Prostate gland (tissue), 2 donors: ENCODE measurements around the gene INO80D. TPM values are rescaled to one million over a fixed set of nuclear protein-coding genes. Genes with fewer than 3 reads are reported as not detected.

Experiments used
- DNase-seq: peaks from one replicate; pipeline ENCODE4 v3.0.0-alpha.2; 2019; ENCODE audit warnings: low spot score
- H3K27ac ChIP-seq, 2 donors: fragments of 200-600 bp; sonication (generic); 2 replicates each; pipeline ENCODE4 v1.5.1; 2017 to 2019
- H3K27me3 ChIP-seq: fragments of 200-600 bp; sonication (generic); replicated peaks from 2 replicates; pipeline ENCODE4 v1.5.1; 2019; ENCODE audit not compliant: insufficient read depth
- H3K36me3 ChIP-seq, 2 donors: fragments of 200-600 bp; sonication (generic); 1 replicate in 1 of 2; 2 replicates in 1 of 2; pipeline versions ENCODE4 v1.5.1 to v1.8.1; 2017 to 2019
- H3K4me1 ChIP-seq: fragments of 200-600 bp; sonication (generic); replicated peaks from 2 replicates; pipeline ENCODE4 v1.5.1; 2019
- H3K4me3 ChIP-seq, 2 donors: fragments of 200-600 bp; sonication (generic); 2 replicates each; pipeline ENCODE4 v1.5.1; 2017 to 2019
- H3K9me3 ChIP-seq: fragments of 200-600 bp; sonication (generic); 2 replicates; pipeline ENCODE4 v1.5.1; 2017
- CTCF ChIP-seq, 4 experiments: fragments of 200-600 bp in 2 of 4; fragments of 450-650 bp in 2 of 4; sonication (generic) in 2 of 4; IDR thresholded peaks; 1 replicate in 3 of 4; 2 replicates in 1 of 4; pipeline ENCODE4 v1.5.1; 2016 to 2019; ENCODE audit warnings: antibody characterized with exemption in 4 of 4, mild to moderate bottlenecking in 2 of 4, moderate library complexity in 2 of 4
- POLR2A ChIP-seq: fragments of 450-650 bp; IDR thresholded peaks from one replicate; pipeline ENCODE4 v1.6.1; 2016; ENCODE audit warnings: antibody characterized with exemption, mild to moderate bottlenecking
- POLR2AphosphoS5 ChIP-seq: sonication (generic); formaldehyde crosslinking; IDR thresholded peaks from one replicate; pipeline ENCODE4 v1.6.1; 2017; ENCODE audit warnings: antibody characterized with exemption
- WGBS: methylation state at CpG from one replicate; pipeline ENCODE4 v1.1.5; 2018; 5-methylcytosine and 5-hydroxymethylcytosine counted together
- intact Hi-C: fragments of 100-400 bp; cut with DNase I; formaldehyde crosslinking; loops from one replicate; pipeline ENCODE4 v1.14.2; 2022
- total RNA-seq, 2 donors: library from RNA; depleted of rRNA; stranded (reverse); fragments of >200 nt; gene quantifications; one replicate each; pipeline ENCODE4 v1.1.0, GENCODE V29; 2016

INO80D gene
- total RNA-seq, 2 donors from 2014 or later: 11.7 to 32.8 TPM

GRCh38 chr2:206063635-206064034, 22.3 kb downstream of the INO80D start:
- no peak for DNase-seq

DNA sequence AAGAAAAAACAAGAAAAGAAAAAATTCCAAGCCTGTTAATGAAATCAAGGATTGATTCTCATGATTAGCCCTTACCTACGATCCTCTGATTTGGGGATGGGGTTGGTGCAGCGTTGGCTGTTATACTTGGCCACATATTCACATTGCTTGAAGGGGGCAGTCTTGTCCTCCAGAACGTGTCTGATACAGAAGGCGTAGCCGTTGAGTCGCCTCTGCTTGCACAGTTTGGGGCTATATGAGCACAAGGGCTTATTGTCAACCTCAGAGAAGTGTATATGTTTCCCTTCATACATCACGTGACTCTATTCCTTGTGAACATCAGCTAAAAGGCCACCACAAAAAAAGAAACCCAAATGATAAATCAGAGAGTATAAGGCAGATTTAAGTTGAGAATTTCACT, 23.2 kb downstream of the INO80D start:
- no peak for TF ChIP-seq CTCF (IDR thresholded peaks at IDR 0.05)
- TF ChIP-seq POLR2A: no peak
- no peak for TF ChIP-seq POLR2AphosphoS5
- H3K27ac ChIP-seq: no peak overlapping the region
- H3K9me3 ChIP-seq: no peaks in the 10 kb centered on the region
- H3K36me3 ChIP-seq: no peaks in the 10 kb centered on the region
- H3K4me1 ChIP-seq: no peaks in the 10 kb centered on the region
- H3K4me3 ChIP-seq: no peak overlapping the region
- 82% methylated on average over 7 of the region's 7 CpGs for WGBS
- H3K27me3 ChIP-seq: no peaks in the 10 kb centered on the region
- DNase-seq: no peak
- intact Hi-C loops: loop anchor here (5.0 kb wide), 1 partner anchor 220 kb away; no protein-coding TSS in a partner anchor

More at GRCh38 chr2:206063635-206064034, 22.3 kb downstream of the INO80D start:
- intact Hi-C loops: loop anchor here (5.0 kb wide), 1 partner anchor 219 kb away; no protein-coding TSS in a partner anchor
- Histone ChIP-seq H3K36me3 (no peaks in the 10 kb centered on the region), H3K27ac (no peak overlapping the region), H3K9me3 (no peaks in the 10 kb centered on the region), H3K4me3 (no peak overlapping the region), H3K27me3 (no peaks in the 10 kb centered on the region), H3K4me1 (no peaks in the 10 kb centered on the region)
- 100% methylated on average over 1 of the region's 1 CpG for WGBS
- TF ChIP-seq POLR2A (no peak), CTCF (IDR thresholded peaks at IDR 0.05) (no peak), POLR2AphosphoS5 (no peak)

DNA sequence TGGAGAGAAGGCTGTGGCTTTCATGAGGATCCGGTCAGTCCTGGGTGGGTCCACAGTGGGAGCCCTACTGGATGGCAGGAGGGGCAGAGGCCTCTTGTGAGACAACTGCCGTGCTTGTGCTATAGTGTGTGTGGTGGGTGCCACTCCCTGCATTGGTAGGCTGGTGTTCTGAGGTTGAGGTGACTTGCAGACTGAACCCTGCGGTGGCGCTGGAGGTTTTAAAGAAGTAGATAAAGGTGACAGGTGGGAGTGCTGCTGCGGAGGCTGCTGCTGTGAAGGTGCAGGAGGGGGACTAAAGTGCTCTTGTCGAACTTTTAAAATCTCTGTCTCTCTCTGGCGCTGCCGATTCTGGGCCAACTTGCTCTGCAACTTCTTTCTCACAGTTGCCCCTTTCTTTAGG, 29.7 kb downstream of the INO80D start:
- intact Hi-C loops: no loop called here
- H3K4me1 ChIP-seq: no peaks in the 10 kb centered on the region
- TF ChIP-seq POLR2AphosphoS5 (no peak), POLR2A (no peak), CTCF (IDR thresholded peaks at IDR 0.05) (no peak)
- no peaks in the 10 kb centered on the region for H3K36me3 ChIP-seq
- H3K27me3 ChIP-seq: no peaks in the 10 kb centered on the region
- H3K27ac ChIP-seq: no peak overlapping the region
- H3K9me3 ChIP-seq: no peaks in the 10 kb centered on the region
- H3K4me3 ChIP-seq: no peak overlapping the region
- 62% methylated on average over 8 of the region's 8 CpGs for WGBS
- DNase-seq: no peak

GRCh38 chr2:206054952-206055351, 31.0 kb downstream of the INO80D start:
- no peak for TF ChIP-seq CTCF (IDR thresholded peaks at IDR 0.05)
- no peak for TF ChIP-seq POLR2A
- no peak for TF ChIP-seq POLR2AphosphoS5
- no peak overlapping the region for H3K27ac ChIP-seq
- no peak for DNase-seq
- intact Hi-C loops: no loop called here
- H3K27me3 ChIP-seq: no peaks in the 10 kb centered on the region
- WGBS: 76% methylated on average over 3 of the region's 3 CpGs
- no peaks in the 10 kb centered on the region for H3K36me3 ChIP-seq
- no peak overlapping the region for H3K4me3 ChIP-seq
- no peaks in the 10 kb centered on the region for H3K4me1 ChIP-seq
- H3K9me3 ChIP-seq: no peaks in the 10 kb centered on the region

GRCh38 chr2:206051912-206052311, 34.1 kb downstream of the INO80D start:
- 85% methylated on average over 6 of the region's 6 CpGs for WGBS
- intact Hi-C loops: no loop called here

More at GRCh38 chr2:206051912-206052311, 34.1 kb downstream of the INO80D start:
- Histone ChIP-seq H3K9me3 (no peaks in the 10 kb centered on the region), H3K4me1 (no peaks in the 10 kb centered on the region), H3K4me3 (no peak overlapping the region), H3K27me3 (no peaks in the 10 kb centered on the region), H3K36me3 (no peaks in the 10 kb centered on the region), H3K27ac (no peak overlapping the region)
- no peak for DNase-seq
- TF ChIP-seq POLR2A (no peak), POLR2AphosphoS5 (no peak), CTCF (IDR thresholded peaks at IDR 0.05) (no peak)
